ENCODE results near the gene ZNF594.
"Not testable (repeated sequence)": the region's sequence is repeated elsewhere in the genome, so short reads cannot be mapped to it uniquely, and the experiment has no call there.

Gene ZNF594

DNA sequence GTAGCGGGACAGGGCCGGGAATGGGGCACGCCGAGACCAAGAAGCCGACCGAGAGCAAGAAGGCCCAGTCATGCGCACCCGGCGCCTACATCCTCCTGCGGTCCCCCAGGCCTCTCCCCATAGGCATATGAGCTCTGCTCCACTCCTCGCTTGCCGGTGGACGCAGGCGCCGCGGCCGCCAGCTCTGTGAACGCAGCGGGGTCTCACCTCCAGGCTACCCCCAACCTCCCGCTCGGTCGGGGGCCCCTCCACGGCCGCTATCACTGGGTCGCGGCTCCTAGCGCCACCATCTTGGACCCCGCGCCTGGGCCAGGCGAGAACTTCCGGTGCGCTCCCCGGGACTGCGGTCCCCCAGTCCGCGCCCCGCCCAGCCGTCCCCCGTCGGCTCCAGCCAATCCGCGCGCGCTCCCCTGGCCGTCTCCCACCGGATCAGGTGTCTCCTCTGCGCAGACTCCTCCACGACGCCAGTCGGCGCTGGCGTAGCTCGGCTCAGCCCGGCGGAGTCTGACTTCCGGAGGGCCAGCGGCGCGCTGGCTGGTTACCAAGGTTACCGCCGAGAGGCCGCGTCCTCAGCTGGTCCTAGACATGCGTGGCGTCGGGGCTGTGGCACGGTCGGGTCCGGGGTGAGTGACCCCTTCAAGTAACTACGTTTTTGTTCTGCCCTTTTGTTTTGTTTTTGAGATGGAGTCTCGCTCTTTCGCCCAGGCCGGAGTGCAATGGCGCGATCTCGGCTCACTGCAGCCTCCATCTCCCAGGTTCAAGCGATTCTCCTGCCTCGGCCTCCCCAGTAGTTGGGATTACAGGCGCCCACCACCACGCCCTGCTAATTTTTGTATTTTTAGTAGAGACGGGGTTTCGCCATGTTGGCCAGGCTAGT is at the start of gene ZNF594:
ZNF594 (minus strand) TSS at position 328 of the 877 bp plus-strand sequence. CDS start 7,612 bp downstream, outside the sequence.
- peak; percentile 98 for DNase-seq

DNA sequence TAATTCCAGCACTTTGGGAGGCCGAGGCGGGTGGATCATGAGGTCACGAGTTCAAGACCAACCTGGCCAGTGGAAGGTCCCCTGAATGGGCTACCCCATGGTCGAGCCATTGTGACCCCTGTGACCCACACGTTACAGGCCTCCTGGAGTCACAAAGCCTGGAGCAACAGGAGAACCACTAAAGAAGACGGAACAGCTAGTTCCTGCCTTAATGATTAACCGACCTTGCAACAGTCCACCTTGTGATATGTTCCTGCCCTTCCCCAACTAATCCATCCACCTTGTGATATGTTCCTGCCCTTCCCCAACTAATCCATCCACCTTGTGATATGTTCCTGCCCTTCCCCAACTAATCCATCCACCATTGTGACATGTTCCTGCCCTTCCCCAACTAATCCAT is 48.1 kb upstream of the ZNF594 start:
- not testable (repeated sequence) for DNase-seq

DNA sequence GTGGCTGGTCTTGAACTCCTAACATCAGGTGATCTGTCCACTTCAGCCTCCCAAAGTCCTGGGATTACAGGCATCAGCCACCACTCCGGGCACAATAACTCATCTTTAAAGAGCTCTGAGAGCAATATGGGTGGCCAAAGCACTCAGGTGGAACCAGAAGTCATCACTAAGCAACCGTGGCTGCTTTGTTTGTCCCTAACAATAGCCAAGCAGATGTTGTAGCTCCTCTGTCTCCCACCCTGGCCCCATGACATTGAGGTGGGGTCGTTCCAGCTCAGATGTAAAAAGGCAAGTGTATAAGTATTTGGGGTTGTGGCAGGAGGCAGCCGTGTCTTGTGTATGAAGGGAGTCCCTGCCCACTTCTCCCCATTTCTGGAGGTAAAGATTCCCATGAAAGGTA is 46.7 kb upstream of the ZNF594 start:
- no peak for DNase-seq

DNA sequence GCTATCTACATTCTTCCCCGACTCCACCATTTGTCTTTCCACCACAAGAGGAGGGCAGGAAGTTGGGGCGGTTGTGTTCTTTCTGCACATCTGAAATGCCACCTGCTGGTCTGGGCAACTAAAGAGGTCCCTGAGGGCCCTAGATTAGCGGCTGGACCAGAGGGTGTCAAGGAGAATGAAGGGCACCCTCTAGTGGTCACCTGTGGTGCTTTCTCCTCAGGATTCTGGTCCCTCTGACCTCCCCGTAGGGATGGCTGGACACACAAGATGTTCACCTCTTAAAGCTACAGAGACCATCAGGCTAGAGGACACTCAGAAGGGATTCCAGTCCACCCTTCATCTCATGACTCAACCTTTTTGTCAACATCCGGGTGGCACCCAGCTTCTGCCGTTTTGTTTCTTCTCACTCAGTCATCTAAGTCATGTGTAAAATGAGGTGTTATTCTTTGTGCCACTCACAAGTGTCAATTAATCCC is 45.9 kb upstream of the ZNF594 start:
- peak; percentile 28 for DNase-seq

DNA sequence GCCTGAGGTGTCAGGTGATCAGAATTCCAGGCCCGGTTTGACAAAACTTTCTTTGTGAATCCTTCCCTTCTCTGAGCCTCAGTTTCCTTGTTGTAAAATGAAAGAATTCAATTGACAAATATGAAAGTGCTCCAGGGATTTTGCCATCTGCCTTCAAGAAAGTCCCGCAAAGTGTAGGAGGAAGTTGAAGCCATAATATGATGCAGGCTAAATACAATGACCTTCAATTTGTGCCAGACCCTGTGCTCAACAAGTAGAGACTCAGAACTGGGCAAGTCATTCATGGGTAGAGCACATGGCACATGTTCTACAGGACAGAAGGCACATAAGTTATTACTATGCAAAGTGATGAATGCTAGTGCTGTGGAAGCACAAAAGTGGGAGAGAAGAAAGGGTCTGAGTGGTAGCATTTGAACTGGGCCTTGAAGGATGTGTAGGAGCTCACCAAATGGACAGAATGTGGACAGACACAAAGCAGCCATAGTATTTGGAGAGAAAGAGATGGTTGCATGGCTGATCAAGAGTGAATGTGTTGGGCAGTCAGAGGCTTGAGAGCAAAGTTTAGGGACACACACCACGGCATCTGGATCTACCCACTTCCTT is 45.4 kb upstream of the ZNF594 start:
- no peak for DNase-seq

DNA sequence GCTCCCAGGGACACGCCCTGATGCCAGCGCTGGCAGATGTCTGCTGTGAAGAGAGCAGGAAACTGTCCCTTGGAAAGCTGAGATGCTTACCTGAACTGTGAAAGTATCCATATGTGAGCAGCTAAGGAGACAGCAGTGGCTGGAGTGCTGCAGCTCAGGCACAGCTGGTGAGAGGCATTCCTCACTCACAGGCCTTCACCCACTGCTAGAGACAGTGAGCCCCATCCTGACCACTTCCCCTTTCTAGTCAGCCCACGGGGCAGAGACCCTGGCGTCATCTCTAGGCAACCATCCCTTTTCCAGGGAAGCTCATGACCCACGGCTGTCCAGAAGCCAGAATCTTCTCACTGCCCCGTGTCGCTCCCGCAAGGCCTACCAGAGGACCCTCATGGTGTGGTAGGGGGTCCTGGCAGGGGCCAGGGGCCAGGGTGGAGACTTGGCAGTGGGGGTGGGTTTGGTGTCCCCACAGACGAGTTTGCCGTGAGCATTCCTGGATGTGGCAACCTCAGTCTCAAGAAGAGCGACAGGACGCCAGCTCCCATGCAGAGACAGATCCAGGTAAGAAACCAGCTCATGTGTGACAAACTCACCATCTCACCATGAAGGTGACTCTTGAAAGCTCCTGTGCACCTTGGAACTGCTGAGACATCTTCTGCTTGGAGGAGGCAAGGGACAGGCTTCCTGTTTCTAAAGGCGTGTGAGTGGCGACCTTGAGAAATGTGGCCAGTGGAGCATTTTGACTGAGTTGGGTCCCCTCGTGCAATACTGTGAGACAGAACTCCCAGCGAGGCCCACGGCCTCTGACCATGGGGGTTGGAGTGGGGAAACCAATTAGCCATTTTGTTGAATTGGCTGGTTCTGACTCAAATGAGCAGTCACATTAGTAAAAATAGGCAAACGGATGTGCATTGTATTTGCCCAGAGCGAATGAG is 43.2 kb upstream of the ZNF594 start, which contains the start of gene SCIMP:
SCIMP (minus strand) TSS at position 216 of the 932 bp plus-strand sequence; CDS start at position 111, 105 bp downstream.
- DNase-seq: no peak

DNA sequence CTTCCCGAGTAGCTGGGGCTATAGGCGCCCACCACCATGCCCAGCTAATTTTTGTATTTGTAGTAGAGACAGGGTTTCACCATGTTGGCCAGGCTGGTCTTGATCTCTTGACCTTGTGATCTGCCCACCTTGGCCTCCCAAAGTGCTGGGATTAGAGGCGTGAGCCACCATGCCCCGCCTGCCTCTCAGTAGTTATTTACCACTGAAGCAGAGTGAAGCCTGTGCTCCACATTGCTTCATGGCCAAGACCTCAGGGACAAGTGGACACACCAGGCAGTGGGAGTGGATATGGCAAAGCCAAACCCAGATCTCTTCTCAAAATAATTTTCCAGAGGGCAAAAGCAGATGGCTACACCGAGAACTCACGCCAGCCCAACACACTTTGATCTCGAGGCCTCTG is 41.8 kb upstream of the ZNF594 start:
- DNase-seq: not testable (repeated sequence)

DNA sequence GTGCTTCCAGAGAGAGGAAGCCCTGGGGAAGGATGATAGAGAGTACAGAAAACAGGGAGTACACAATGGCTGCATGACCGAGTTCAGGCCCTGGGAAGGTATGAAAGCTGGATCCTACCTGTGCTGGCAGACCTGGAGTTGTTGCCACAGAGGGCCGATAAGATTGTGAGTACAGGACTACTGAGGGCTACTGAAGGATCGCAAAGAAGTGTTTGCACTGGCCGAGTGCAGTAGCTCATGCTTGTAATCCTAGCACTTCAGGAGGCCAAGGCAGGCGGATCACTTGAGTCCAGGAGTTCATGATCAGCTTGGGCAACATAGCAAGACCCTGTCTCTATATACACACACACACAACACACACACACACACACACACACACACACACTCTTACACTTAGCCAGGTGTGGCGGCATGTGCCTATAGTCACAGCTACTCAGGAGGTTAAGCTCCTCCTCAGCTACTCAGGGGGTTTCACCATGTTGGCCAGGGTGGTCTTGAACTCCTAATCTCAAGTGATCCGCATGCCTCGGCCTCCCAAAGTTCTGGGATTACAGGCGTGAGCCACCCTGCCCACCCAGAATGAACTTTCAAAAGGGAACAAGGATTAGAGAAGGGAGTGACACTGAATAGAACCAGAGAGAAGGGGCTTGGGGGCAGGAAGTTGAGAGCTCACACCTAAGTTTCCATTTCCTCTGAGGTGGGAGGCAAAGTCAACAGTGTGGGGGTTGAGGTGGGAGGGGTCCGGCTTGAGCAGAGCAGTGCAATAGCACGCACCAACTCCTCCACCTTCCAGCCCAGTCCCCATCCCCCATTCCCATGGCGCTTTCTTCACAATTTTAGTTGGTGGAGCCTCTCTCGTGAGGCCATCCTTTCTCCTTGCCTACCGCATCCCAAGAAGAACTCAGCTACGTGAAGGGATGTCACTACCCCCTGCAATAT is 35.5 kb upstream of the ZNF594 start:
- no peak for DNase-seq

DNA sequence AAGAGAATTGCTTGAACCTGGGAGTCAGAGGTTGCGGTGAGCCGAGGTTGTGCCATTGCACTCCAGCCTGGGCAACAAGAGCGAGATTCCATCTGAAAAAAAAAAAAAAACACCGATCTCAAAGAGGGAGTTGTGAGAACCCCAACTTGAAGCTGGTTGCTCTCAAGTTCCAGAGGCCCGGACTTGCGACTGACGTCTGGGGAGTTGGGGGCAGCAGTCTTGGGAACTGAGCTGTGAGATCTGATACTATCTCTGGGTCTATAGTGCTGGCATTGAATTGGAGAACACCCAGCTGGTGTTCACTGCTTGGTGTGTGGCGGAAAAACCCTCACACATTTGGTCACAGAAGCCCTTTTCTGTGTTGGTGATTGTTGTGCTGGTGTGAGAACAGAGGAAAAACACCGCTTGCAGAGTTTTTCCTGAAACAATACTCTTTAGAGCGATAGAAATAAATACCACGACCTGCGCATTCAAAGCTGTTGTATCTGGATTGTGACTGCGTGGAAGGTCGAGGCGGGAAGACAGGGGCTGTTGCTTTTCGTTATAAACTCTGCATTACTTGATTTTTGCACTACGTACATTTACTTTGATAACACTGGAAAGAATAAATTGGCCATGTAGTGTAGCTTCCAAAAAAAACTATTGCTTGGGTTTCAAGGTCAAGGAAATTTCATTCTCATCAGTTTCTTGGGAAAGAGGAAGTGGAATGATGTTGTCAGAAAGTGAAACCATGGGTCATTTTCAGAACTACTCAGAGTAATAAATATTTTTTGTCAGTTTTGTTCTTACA is 34.2 kb upstream of the ZNF594 start:
- no peak for DNase-seq

DNA sequence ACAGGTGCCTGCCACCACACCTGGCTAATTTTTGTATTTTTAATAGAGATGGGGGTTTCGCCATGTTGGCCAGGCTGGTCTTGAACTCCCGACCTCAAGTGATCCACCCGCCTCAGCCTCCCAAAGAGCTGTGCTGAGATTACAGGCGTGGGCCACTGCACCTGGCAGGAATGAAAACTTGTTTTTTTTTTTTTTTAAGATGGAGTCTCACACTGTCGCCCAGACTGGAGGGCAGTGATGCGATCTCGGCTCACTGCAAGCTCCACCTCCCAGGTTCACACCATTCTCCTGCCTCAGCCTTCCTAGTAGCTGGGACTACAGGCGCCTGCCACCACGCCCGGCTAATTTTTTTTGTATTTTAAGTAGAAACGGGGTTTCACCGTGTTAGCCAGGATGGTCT is 30.2 kb upstream of the ZNF594 start:
- not testable (repeated sequence) for DNase-seq

DNA sequence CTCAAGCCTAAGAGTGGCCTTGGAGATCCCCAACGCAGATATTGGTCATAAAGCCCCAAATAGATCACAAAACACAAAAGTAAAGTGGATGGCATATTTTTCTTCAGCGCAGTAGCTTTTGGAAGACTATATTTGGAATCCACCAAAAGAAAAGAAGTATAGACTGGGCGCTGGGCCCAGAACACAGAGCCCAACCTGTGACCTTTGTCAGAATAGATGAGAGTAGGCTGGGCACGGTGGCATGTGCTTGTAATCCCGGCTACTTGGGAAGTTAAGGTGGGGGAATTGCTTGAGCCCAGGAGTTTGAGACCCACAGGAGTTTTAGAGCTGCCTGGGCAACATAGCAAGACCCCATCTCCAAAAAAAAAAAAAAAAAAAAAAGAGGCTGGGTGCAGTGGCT is 28.4 kb upstream of the ZNF594 start:
- no peak for DNase-seq

DNA sequence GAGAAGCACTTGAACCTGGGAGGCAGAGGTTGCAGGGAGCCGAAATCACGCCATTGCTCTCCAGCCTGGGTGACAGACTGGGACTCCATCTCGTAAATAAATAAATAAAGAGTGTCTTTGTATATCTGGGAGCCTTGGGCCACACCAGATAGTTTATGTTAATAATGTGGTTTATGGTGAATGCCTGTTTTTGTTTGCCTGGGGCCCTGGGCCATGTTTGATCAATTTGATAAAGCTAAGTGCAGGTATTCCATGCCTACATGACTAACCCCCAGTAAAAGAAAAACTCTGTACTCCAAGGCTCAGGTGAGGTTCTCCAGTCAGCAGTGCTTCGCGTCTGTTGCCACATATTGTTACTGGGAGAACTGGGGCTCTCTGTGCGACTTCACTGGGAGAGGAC is 27.9 kb upstream of the ZNF594 start:
- DNase-seq: no peak

DNA sequence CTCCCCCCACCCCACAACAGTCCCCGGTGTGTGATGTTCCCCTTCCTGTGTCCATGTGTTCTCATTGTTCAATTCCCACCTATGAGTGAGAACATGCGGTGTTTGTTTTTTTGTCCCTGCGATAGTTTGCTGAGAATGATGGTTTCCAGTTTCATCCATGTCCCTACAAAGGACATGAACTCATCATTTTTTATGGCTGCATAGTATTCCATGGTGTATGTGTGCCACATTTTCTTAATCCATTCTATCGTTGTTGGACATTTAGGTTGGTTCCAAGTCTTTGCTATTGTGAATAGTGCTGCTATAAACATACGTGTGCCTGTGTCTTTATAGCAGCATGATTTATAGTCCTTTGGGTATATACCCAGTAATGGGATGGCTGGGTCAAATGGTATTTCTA is 25.9 kb upstream of the ZNF594 start:
- not testable (repeated sequence) for DNase-seq

DNA sequence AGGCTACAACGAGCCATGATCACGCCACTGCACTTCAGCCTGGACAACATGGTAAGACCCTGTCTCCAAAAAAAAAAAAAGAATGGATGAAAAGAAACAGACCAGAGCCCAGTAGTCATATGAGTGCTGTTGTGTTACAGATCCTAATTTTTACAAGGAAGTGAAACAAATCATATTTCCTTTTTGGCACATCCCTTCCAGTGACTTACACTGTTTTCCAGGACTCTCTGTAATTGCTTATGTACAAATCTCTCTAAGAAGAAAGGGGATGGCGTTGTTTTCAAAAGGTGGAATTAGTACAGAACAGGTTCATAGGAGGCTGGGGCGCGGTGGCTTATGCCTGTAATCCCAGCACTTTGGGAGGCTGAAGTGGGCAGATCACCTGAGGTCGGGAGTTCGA is 19.8 kb upstream of the ZNF594 start:
- no peak for DNase-seq

DNA sequence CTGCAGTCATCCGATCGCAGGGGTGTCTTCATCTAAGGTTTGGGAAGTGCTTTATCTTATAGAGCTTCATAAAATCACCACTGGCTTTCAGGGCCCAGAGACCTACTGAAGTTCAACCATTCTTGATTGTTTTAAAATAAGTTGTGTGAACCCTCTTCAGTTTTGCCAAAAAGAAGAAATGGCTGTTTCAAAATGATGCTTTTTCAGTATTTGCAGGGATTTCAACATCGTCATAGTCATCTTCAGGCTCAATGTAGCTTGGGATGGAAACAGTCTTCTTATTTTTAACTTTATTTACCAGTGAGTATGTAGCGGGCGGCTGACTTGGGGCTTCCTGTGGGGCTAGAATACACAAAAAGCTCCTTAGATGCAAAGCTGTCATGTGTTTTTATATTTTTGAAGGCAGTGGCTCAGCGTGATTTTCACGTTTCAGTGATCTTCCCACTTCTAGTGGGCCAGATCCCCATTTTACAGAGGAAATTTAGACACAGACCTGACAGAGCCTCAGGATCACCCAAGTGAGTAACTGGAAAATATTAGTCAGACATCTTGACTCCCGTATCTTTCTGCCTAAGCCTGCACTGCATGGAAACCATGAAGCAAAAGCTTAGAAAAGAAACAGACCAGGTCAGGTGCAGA is 19.1 kb upstream of the ZNF594 start:
- no peak for DNase-seq

DNA sequence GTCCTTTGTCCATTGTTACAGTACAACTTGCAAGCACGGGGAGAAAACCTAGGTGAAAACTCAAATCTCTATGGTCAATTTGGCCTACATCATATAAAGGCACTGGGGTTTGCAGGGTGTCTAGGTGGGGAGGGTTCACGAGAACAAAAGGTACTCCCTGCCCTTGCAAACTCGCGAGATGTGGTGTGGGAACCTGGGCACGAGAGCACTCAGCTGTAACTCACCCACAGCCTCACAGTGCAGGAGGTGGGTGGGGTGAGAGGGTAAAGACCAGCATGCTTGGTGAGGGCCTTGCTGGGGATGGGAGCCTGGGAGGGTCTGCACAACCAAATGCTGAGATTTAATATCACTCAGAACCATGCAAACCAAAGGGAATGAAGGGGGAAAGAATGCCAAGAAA is 18.4 kb upstream of the ZNF594 start:
- DNase-seq: no peak

DNA sequence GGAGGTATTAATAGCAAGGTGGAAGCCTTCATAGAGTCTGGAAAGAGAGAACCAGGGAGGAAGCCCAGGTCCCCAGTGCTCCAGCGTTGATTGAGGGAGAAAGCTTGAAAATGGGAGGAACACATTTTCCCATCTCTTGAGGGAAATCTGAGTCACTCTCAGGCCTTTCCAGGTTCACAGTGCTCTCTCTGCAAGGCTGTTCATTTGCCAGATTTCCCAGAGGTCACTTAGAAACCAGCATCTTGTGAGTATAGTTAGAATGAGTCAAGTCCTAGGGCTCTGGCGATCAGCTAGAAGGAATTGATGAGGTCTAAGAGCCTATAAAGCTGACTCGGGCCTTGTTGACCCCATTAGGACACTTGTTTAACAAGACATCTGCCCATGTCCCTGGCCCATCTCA is 17.7 kb upstream of the ZNF594 start:
- DNase-seq: no peak

DNA sequence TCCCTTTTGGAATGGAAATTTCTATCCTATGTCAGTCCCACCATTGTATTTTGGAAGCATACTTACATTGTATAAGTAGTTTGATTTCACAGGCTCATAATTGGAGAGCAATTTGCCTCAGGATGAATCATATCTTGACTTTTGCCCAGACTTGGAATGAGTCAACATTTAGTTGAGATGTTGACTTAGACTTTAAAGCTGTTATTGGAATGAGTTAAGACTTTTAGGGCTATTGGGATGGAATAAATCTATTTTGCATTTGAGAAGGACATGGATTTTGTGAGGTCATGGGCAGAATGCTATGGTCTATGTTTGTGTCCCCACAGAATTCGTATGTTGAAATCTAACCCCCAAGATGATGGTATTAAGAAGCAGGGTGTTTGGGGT is 12.2 kb upstream of the ZNF594 start:
- no peak for DNase-seq

DNA sequence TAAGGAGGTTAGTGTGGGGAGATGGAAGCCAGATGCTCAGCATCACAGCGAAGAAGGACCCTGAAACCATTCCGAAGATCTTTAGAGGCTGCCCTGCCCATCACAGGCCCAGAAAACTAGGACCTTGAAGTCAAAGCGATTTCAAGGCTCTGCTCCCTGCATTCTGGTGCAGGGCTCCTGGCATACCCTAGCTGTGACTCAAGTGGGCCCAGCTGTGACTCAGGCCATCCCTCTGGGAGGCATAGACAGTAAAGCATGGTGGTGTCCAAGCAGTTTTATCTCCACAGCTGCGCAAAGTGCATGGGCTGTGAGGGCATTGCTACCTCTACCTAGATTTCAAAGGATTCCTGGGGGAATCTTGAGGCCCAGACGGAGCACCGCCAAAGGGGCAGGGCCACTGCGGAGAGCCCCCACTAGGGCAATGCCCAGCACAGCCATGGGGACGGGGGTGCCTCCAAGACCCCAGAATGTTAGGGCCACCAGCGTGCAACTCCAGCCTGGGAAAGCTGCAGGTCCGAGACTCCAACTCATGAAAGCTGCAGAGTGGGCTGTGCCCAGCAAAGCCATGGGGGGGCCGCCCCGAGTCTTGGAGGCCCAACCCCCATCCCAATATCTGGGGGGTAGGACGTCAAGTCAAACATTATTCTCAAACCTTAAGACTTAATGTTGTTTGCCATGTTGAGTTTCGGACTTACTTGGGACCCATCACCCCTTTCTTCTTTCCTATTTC is 11.7 kb upstream of the ZNF594 start:
- DNase-seq: no peak

DNA sequence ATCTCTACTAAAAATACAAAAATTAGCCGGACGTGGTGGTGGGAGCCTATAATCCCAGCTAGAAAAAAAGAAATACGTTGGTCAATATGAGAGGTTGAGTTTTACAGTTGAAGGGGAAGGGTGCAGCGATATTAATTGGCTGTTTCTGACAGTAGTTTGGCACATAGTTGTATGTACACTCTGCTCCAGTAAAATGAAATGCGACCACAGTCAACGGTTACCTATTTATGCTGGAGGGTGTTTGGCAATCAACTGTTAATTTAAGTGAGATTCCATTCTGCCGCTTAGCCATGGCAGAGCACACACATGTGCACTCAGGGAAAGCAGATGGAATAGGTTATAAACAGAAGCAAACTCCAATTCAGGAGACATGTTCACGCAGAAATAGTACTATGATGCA is 9.3 kb upstream of the ZNF594 start:
- no peak for DNase-seq

All from stimulated activated CD4-positive, alpha-beta T cell treated with anti-CD3 and anti-CD28 coated beads, Interleukin-4, amount 100 ng/mL, for 24 hours (primary cell).